Nephron (organoid): ENCODE results near the gene GATA6.

Experiments
- H3K27ac Mint-ChIP-seq, 3 experiments: 2 replicates each; pipeline ENCODE4 v1.8.0; 2020; ENCODE audit warnings: mixed read lengths in 3 of 3, mild to moderate bottlenecking in 2 of 3, moderate library complexity in 1 of 3
- H3K27me3 Mint-ChIP-seq: 2 replicates; pipeline ENCODE4 v1.8.0; 2021; ENCODE audit warnings: low read depth, mild to moderate bottlenecking, moderate library complexity, mixed read lengths
- H3K36me3 Mint-ChIP-seq: 2 replicates; pipeline ENCODE4 v1.8.0; 2020; ENCODE audit warnings: low read depth, mixed read lengths
- H3K4me1 Mint-ChIP-seq: 2 replicates; pipeline ENCODE4 v1.8.0; 2020; ENCODE audit warnings: mixed read lengths
- H3K4me3 Mint-ChIP-seq, 3 experiments: 2 replicates each; pipeline ENCODE4 v1.8.0; 2020; ENCODE audit warnings: mild to moderate bottlenecking in 3 of 3, mixed read lengths in 3 of 3, moderate library complexity in 2 of 3
- H3K9me3 Mint-ChIP-seq: 2 replicates; pipeline ENCODE4 v1.8.0; 2020; ENCODE audit warnings: mixed read lengths
- CTCF ChIP-seq, 3 experiments: fragments of 200-600 bp; sonication (generic); IDR thresholded peaks; one replicate each; pipeline ENCODE4 v1.5.0; 2021; ENCODE audit warnings: antibody characterized with exemption in 3 of 3; ENCODE audit not compliant: unreplicated experiment in 3 of 3

The GATA6 gene

GRCh38 chr18:22199005-22199404, 29.6 kb downstream of the GATA6 start:
- Mint-ChIP-seq H3K27me3 (peaks cover 23% of the 10 kb centered on the region), H3K36me3 (peaks cover 24% of the 10 kb centered on the region), H3K27ac (peak overlapping the region; percentile 1 to 69 (median 59)), H3K9me3 (no peaks in the 10 kb centered on the region), H3K4me3 (no peak overlapping the region), H3K4me1 (peaks cover 54% of the 10 kb centered on the region)
- TF ChIP-seq CTCF (IDR thresholded peaks at IDR 0.05; ENCODE audit: unreplicated experiment in 3 of 3): no peak

- peaks cover 18% of the 10 kb centered on the region for H3K27me3 Mint-ChIP-seq
- TF ChIP-seq CTCF (IDR thresholded peaks at IDR 0.05; ENCODE audit: unreplicated experiment in 3 of 3): no peak
- H3K9me3 Mint-ChIP-seq: no peaks in the 10 kb centered on the region
- H3K4me1 Mint-ChIP-seq: peaks cover 52% of the 10 kb centered on the region
- H3K36me3 Mint-ChIP-seq: peaks cover 24% of the 10 kb centered on the region
- no peak overlapping the region for H3K27ac Mint-ChIP-seq
- H3K4me3 Mint-ChIP-seq: no peak overlapping the region
Measured at GRCh38 chr18:22200611-22201225, 31.3 kb downstream of the GATA6 start.

- Mint-ChIP-seq H3K36me3 (peaks cover 21% of the 10 kb centered on the region), H3K4me1 (peaks cover 55% of the 10 kb centered on the region), H3K4me3 (no peak overlapping the region), H3K27ac (peak overlapping the region; percentile 49 to 91 (median 81)), H3K27me3 (peaks cover 23% of the 10 kb centered on the region), H3K9me3 (no peaks in the 10 kb centered on the region)
- TF ChIP-seq CTCF (IDR thresholded peaks at IDR 0.05; ENCODE audit: unreplicated experiment in 3 of 3): no peak
Measured at GRCh38 chr18:22203035-22203434, 33.6 kb downstream of the GATA6 start.

GRCh38 chr18:22203536-22204213, 34.3 kb downstream of the GATA6 start:
- H3K27me3 Mint-ChIP-seq: peaks cover 23% of the 10 kb centered on the region
- no peak overlapping the region for H3K4me3 Mint-ChIP-seq
- H3K27ac Mint-ChIP-seq: peak overlapping the region; percentile 49 to 91 (median 81)
- no peak for TF ChIP-seq CTCF (IDR thresholded peaks at IDR 0.05; ENCODE audit: unreplicated experiment in 3 of 3)
- no peaks in the 10 kb centered on the region for H3K9me3 Mint-ChIP-seq
- peaks cover 19% of the 10 kb centered on the region for H3K36me3 Mint-ChIP-seq
- peaks cover 50% of the 10 kb centered on the region for H3K4me1 Mint-ChIP-seq

GRCh38 chr18:22204214-22204536, 34.8 kb downstream of the GATA6 start:
- Mint-ChIP-seq H3K9me3 (no peaks in the 10 kb centered on the region), H3K4me1 (peaks cover 45% of the 10 kb centered on the region), H3K27ac (peak overlapping the region in 2 of 3 experiments; percentile 62 to 63), H3K36me3 (peaks cover 19% of the 10 kb centered on the region), H3K27me3 (peaks cover 23% of the 10 kb centered on the region), H3K4me3 (no peak overlapping the region)
- TF ChIP-seq CTCF (IDR thresholded peaks at IDR 0.05; ENCODE audit: unreplicated experiment in 3 of 3): no peak

GRCh38 chr18:22204996-22205395, 35.6 kb downstream of the GATA6 start:
- H3K27me3 Mint-ChIP-seq: peaks cover 23% of the 10 kb centered on the region
- no peaks in the 10 kb centered on the region for H3K9me3 Mint-ChIP-seq
- H3K27ac Mint-ChIP-seq: peak overlapping the region; percentile 40 to 63 (median 62)
- H3K36me3 Mint-ChIP-seq: peaks cover 19% of the 10 kb centered on the region
- H3K4me1 Mint-ChIP-seq: peaks cover 50% of the 10 kb centered on the region
- no peak overlapping the region for H3K4me3 Mint-ChIP-seq
- TF ChIP-seq CTCF (IDR thresholded peaks at IDR 0.05; ENCODE audit: unreplicated experiment in 3 of 3): no peak
